Activated naive CD8-positive, alpha-beta T cell treated with anti-CD3 and anti-CD28 coated beads, Interleukin-2, amount 10 ng/mL, durations not matched to agents 7 days and 5 days (primary cell): ENCODE results near the gene TTK. TPM values are rescaled to one million over a fixed set of nuclear protein-coding genes. Genes with fewer than 3 reads are reported as not detected.
"Not testable (repeated sequence)": the region's sequence is repeated elsewhere in the genome, so short reads cannot be mapped to it uniquely, and the experiment has no call there.

Source experiments
- ATAC-seq: fragments of 150-1000 bp; cut with Tn5 transposase; one replicate; pipeline ENCODE4 v1.10.0; 2021; ENCODE audit warnings: low read depth, moderate library complexity
- POLR2A ChIA-PET: fragments of 350-600 bp; sonication (Branson Sonifier 250); formaldehyde crosslinking; loops from one replicate; lab custom pipeline; 2021; ENCODE audit warnings: antibody characterized with exemption; lab: Charles Lee
- DNase-seq: peaks from one replicate; pipeline ENCODE4 v3.0.0; 2021
- H3K27ac Mint-ChIP-seq: one replicate; pipeline ENCODE4 v1.8.0; 2022; ENCODE audit warnings: mild to moderate bottlenecking, mixed read lengths
- H3K27me3 Mint-ChIP-seq: one replicate; pipeline ENCODE4 v1.8.0; 2022; ENCODE audit warnings: mild to moderate bottlenecking, moderate library complexity, mixed read lengths
- H3K36me3 Mint-ChIP-seq: one replicate; pipeline ENCODE4 v1.8.0; 2021; ENCODE audit warnings: mild to moderate bottlenecking, mixed read lengths
- H3K4me1 Mint-ChIP-seq: one replicate; pipeline ENCODE4 v1.8.0; 2021; ENCODE audit warnings: mixed read lengths
- H3K4me3 Mint-ChIP-seq: one replicate; pipeline ENCODE4 v1.8.0; 2022; ENCODE audit warnings: mild to moderate bottlenecking, moderate library complexity, mixed read lengths
- H3K9me3 Mint-ChIP-seq: one replicate; pipeline ENCODE4 v1.8.0; 2021; ENCODE audit warnings: mixed read lengths
- total RNA-seq, 2 experiments: library from RNA; stranded (reverse); gene quantifications; one replicate each; pipeline ENCODE4 v1.2.3, GENCODE V29; 2021

Gene TTK
- total RNA-seq, 2 experiments from 2014 or later = 25.7 to 27.1 TPM

DNA sequence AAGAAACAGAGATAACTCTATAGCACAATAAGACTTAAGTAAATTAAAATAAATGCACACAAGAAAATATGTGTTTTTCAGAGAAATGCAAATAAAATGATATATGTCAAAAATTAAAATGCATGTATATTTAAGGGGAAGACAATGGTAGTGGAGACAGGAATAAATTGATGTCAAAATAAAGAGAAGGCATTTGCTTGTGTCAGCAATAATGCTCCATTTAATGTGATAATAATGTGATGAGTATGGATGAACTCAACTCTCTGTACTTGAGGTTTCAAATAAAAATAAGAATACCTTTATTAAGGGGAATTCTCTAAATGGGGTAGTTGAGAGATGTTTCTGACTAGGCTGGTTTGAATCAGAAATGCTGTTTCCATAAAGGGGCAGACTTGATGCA is 56.3 kb downstream of the TTK start:
- H3K9me3 Mint-ChIP-seq = no peaks in the 10 kb centered on the region
- H3K4me3 Mint-ChIP-seq = no peak overlapping the region
- H3K4me1 Mint-ChIP-seq = peaks cover 2% of the 10 kb centered on the region
- H3K36me3 Mint-ChIP-seq = no peaks in the 10 kb centered on the region
- ATAC-seq (no peak), DNase-seq (no peak)
- peaks cover 5% of the 10 kb centered on the region for H3K27me3 Mint-ChIP-seq
- POLR2A ChIA-PET = no interaction called here
- no peak overlapping the region for H3K27ac Mint-ChIP-seq

DNA sequence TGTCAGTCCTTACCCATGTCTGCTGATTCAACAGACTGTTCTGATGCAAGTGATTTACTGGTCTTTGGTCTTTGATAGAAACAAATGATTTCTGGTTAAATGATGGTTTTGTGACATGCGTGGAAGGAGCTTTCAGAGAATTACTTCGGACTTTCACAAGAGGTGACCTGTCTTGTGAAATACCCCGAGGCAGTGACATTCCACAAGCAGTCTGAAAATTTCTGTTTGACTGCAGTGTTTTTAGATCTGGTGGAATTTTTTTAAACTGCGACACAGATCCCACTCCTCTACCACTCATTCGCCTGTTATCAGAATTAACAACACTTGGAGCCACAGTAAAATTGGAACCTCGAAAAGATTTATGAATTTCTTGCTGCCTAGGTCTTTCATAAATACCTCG is 63.7 kb downstream of the TTK start:
- H3K4me3 Mint-ChIP-seq, POLR2A ChIA-PET, ATAC-seq, H3K9me3 Mint-ChIP-seq, H3K27me3 Mint-ChIP-seq, DNase-seq, H3K36me3 Mint-ChIP-seq, H3K27ac Mint-ChIP-seq, H3K4me1 Mint-ChIP-seq: not testable (repeated sequence)

DNA sequence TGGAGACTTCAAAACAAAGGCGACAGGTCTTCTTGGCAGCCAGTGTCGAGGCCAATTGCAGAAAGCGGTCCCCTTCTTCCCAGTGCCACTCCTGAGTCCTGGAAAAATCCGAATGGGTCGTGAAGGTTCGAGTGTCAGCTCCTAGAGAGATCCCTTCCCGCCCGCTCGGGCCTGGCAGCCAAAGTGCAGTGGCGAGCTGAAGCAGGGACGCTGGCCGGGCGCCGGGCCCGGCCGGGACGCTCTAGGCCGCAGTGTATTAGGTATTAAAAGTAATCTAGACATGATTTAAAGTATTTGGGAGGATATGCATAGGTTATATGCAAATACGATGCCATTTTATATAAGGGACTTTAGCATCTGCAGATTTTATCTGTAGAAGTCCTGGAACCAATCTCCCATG is 66.0 kb downstream of the TTK start:
- H3K9me3 Mint-ChIP-seq, H3K4me1 Mint-ChIP-seq, POLR2A ChIA-PET, H3K27me3 Mint-ChIP-seq, ATAC-seq, H3K4me3 Mint-ChIP-seq, DNase-seq, H3K27ac Mint-ChIP-seq, H3K36me3 Mint-ChIP-seq: not testable (repeated sequence)

DNA sequence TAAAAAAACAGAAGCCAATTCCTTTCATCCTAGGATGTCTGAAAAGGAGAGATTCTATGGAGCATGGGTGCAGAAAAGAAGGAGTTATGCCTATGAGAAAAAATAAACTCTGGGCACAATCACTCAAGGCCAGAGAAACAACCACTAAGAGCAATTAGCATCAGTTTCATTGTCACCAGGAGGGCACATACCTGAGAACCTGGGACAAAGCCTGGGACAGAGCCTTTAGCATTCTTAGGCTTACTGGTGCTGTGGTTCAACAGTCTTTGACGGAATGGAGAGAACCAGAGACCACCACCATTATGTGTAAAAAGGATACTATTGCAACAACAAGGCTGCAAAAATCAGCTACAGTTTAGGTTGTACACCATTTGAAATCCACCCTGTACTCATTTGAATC is 72.6 kb downstream of the TTK start:
- POLR2A ChIA-PET = no interaction called here
- no peak for ATAC-seq

DNA sequence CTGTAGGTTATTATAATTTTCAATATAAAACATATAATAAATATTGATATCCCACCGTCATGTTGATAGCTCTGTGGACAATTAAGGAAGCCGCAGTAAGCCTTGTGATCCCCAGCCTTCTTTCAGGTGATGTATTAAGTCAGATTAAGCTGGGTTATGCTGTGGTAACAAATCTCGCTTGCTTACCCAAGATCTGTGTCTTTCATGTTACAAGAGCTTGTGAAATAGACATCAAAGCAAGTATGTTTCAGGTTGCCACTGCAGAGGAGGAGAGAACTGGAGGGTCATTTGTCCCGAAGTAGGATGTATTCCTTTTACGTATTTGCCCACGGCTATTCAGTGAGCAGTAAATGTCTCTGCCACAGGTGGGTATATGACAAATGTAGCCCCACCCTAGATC is 84.2 kb downstream of the TTK start:
- POLR2A ChIA-PET = no interaction called here
- DNase-seq (no peak), ATAC-seq (no peak)
- H3K9me3 Mint-ChIP-seq = no peaks in the 10 kb centered on the region
- peaks cover 2% of the 10 kb centered on the region for H3K4me1 Mint-ChIP-seq
- H3K36me3 Mint-ChIP-seq = no peaks in the 10 kb centered on the region
- no peak overlapping the region for H3K4me3 Mint-ChIP-seq
- no peak overlapping the region for H3K27ac Mint-ChIP-seq
- H3K27me3 Mint-ChIP-seq = peaks cover 24% of the 10 kb centered on the region

More for the DNA sequence above, 72.6 kb downstream of the TTK start:
- H3K27ac Mint-ChIP-seq = no peak overlapping the region
- H3K27me3 Mint-ChIP-seq = no peaks in the 10 kb centered on the region
- H3K4me3 Mint-ChIP-seq = no peak overlapping the region
- H3K4me1 Mint-ChIP-seq = no peaks in the 10 kb centered on the region
- peaks cover 5% of the 10 kb centered on the region for H3K9me3 Mint-ChIP-seq
- no peak for DNase-seq
- no peaks in the 10 kb centered on the region for H3K36me3 Mint-ChIP-seq

DNA sequence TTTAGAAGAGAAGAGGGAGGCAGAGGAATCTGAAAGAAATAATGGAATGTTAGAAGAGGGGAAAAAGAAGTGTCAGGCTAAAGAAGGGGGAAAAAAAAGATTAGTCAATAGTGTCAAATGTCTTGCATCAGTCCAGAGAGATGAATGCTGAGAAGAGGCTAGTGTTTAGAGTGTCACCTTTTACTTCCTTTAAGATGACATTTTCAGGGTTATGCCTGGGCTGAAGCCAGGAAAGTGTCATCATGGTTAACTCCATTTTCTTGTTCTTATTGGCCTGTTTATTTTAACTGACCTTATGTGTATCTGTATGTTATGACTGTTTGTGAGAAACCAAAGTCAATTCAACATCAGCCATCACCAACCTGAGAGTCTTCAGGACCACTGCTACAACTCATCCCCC is 87.1 kb downstream of the TTK start:
- Mint-ChIP-seq H3K9me3 (peaks cover 5% of the 10 kb centered on the region), H3K27ac (no peak overlapping the region), H3K4me1 (peaks cover 11% of the 10 kb centered on the region), H3K4me3 (no peak overlapping the region), H3K36me3 (peaks cover 8% of the 10 kb centered on the region), H3K27me3 (peaks cover 24% of the 10 kb centered on the region)
- DNase-seq (no peak), ATAC-seq (no peak)
- POLR2A ChIA-PET = interaction anchor here (0.9 kb wide), 1 partner anchor 142 kb away, joined by 3 read pairs; no protein-coding TSS in a partner anchor

Other genes starting within 250 kb of the TTK start
- under 1 TPM; 0.78 to 0.79 TPM for gene ELOVL4, start 57.1 kb upstream of the TTK start, total RNA-seq
- 10 to 100 TPM; 18.8 to 20.6 TPM for gene BCKDHB, start 102.0 kb downstream of the TTK start, total RNA-seq